ENCODE data around the gene C10orf53.

Gene C10orf53

GRCh38 chr10:49738616-49739360, 59.3 kb downstream of the C10orf53 start:
- no peak for DNase-seq

- peak; percentile 7 for DNase-seq
These were observed 60.0 kb downstream of the C10orf53 start for GRCh38 chr10:49739426-49739825.

DNA sequence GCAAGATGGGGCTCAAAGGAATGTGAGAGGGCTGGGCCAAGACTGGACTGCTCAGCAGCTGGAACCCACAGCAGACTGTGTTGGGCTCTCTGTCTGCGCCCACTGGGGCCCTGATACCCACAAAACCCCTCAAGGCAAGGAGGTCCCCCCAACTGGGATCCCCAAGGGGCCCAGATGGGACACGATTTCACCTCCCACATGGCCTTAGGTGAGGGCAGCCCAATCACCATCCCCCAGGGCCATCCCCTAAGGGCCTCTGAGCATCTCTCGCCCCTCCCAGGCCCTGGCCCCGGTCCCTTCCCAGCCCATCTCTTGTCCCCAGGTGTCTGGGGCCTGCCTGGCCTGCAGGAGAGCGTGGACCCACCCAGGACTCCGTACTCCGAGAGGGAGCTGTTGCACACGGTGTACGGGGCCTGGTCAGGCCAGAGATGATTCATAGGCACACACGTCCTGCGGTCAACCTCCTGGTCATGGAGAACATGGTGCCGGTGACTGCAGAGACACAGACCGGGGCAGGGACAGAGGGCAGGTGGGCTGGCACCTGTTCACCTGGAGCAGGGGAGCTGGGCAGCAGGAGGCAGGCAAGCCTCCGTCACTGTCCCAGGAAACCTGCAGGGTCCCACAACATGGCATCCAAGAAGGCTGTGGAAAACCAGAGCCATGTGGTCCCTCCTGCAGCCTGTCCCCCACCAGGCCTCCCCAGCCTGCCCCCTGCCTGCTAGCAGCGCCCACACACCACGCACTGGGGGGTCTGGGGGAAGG, 61.1 kb downstream of the C10orf53 start:
- peak; percentile 21 for DNase-seq

DNA sequence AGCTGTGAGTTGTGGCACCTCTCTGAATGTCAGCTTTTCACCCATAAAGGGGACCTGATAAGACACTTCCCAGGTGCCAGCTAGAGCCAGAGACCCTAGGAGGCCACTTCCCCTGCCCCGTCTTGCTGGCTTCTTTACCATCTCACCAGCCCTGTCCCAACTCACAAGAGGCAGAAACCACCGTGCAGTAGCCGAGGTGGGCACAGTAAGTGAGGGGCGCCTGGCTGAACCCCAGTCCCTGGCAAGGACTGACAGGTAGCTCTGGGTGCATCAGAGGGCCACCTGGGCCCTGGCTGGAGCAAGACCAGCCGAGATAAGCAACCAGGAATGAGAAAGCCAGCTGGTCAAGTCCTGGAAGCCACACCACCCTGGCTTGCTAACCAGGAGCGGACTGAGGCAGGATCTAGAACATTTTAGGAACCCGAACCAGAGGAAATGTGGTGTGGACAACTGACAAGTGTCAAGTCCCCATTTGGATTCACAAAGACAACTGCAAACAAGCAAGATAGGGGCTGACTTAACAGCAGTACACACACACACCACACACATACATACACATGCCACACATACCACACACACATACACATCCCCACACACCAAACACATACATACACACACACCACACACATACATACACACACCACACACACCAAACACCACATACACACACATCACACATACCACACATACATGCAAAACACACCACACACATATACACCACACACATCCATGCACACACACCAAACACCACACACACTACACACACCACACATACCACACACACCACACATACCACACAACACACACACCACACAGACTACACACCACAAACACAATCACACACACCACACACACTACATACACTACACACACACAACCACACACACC, 61.9 kb downstream of the C10orf53 start:
- DNase-seq = peak; percentile 21

DNA sequence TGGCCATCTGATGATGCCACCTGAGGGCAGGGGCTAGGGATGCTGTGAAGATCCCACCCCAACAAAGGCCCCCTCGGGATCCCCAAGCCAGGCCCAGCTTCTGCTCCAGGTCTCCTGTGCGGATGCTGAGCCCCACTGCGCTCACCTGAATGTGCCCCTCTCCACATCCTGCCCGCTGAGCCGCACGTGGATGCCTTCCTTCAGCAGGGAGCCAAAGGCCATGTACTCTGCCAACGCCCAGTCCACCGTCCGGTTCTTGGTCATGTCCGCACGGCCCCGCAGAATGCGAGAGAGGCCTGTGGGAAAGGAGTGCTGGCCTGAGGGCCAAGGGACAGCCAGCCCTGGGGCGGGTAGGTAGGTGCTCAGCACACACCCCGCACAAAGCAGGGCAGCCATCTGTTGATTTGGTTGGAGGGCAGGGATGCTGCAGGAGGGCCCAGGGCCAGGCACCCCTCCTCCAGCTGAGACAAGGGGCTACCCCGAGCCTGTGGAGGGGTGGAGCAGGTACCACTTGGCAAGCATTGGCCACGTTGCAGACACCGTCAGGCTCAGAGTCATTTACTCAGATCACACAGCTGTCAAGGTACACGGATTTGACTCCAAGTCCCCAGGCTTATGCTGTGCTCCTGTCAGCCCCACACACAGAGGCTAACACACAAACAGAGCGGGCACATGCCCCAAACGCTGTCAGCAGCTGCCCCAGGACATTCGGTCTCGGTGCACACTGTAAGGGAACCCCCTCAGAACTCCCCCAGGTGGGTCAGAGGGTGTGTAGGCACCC, 63.4 kb downstream of the C10orf53 start:
- peak; percentile 9 for DNase-seq

DNA sequence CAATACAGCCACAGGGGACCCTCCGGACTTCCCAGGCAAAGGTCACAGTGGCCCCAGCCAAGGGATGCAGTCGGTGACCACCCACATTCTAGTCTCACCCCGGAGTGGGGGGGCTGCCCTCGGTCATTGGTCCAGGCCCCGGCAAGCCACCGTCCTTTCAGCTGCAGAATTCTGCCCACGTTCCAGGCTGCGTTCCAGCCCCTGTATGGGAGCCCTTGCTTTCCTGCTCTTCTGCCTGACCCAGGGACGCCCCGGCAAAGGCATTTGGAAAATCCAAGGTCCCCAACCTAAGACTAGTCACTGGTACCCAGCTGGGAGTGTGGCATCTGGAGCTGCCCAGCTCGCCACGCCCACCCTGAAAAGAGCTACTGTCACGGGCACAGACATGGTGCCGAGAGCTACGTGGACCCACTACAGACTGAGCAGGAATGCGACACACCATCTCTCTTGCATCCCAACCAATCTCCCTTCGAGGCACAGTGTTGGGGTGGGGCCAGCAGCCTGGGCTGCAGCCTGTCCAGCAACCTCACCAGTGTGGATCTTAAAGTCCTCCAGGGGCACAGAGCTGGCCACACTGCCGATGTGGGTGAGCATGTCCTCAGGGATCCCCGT, 64.1 kb downstream of the C10orf53 start:
- no peak for DNase-seq

GRCh38 chr10:49744091-49744685, 64.7 kb downstream of the C10orf53 start:
- no peak for DNase-seq

- DNase-seq = no peak
These were observed 65.6 kb downstream of the C10orf53 start for GRCh38 chr10:49744924-49745605.

- no peak for DNase-seq
These were observed 66.3 kb downstream of the C10orf53 start for GRCh38 chr10:49745756-49746155.

DNA sequence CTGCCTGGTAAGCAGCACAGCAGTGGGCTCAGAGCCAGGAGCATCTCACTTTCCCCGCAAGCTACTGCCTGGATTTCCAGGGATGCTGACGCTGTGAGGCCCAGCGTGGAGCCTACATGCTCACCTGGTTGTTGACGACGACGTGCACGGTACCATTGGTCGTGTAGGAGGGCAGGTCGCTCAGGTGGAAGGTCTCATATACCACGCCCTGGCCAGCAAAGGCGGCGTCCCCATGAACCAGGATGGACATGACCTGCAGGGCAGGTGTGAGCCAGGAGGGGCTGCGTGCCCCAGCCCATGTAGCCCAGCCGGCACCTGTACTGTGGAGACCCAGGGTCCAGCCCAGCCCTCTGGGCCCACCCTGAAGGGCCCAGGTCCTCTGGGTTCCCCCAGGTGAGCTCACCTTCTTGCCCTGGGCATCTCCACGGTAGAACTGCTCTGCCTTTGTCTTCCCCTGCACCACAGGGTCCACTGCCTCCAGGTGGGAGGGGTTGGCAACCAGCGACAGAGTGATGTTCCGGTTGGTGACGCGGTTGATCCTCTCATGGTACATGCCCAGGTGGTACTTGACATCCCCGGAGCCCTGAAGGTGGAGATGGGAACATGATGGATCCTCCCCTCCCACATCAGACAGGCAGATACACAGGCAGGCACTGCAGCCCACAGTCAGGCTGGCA, 67.3 kb downstream of the C10orf53 start:
- DNase-seq = no peak
